Jurkat, Clone E6-1 (cell line): ENCODE results near the gene CUX1.

Source experiments
- DNase-seq: peaks from one replicate; pipeline ENCODE4 v3.0.0-alpha.2; 2011; ENCODE audit warnings: low read depth, low spot score
- H3K4me3 ChIP-seq: 2 replicates; pipeline ENCODE4 v1.5.1; 2011; ENCODE audit warnings: mild to moderate bottlenecking, low read length, control low read depth, moderate library complexity

The CUX1 gene

DNA sequence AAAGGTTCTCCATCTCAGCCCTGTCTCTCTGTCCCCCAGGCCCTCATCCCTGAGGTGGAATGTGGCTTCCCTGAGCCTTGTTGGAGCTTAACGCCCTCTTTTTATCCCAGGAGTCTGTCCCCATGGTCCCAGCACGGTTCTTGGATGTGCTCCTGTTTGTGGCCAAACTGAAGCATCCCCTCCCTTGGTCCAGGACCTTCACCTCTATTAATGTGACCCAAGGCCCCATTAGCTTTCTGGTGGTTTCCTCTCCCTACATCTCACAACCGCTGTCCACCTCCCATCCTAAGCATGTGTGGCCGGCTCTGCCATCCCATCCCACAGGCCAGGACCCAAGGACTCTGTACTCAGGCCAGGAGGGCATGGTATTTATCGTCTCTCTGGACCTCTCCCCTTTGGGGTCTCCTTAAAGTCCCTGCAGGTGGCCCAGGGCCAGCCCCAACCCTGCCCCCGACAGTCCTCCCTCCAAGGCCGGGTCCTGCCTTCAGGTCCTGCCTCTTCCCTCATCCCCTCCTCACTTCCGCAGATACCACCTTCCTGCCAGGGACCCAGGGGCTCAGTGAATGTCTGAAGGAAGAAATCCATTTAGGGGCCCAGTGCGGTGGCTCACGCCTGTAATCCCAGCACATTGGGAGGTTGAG lies 453.9 kb downstream of the CUX1 start:
- DNase-seq = no peak
- H3K4me3 ChIP-seq = no peak overlapping the region

DNA sequence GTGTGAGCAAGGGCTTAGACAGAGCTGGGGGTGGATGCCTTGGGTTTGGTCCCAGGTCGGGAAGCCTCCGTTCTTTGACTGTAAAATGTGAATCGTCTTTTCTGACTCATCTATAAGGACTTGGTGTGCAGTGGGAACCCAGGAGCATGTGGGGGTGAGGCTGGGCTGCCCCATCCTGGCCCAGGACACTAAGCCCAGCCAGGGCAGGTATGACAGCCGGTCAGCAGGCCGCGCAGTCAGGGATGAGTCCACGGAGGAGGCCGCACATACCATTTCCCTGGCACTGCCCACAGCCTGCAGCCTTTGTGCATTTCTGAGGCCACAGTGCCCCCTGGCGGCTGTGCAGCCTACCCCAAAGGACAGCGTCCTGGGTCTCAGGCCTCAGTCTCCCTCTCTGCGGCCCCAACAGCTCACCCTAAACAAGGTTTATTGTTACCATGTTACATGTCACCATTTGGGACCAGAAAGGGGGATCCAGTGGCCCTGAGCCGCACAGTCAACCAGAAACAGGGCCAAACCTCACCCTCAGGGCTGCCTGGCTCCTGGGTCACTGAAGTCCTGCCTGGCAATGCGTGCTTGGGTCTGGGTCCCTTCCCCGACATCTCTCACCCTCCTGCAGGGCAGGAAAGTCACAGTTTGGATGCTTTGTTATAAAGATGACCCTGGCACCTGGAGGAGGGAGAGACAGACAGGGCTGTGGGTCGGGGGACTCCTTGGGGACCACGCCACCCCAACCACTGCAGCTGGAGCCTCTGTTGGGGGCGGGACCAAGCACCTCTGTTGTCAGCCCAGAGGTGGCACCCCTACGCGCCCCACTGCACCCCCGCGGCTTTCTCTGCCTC lies 454.9 kb downstream of the CUX1 start:
- DNase-seq = peak; percentile 32
- H3K4me3 ChIP-seq = no peak overlapping the region

GRCh38 chr7:102272917-102273748 lies 455.7 kb downstream of the CUX1 start:
- DNase-seq = no peak
- H3K4me3 ChIP-seq = no peak overlapping the region

GRCh38 chr7:102273749-102274712 lies 456.6 kb downstream of the CUX1 start:
- no peak for DNase-seq
- no peak overlapping the region for H3K4me3 ChIP-seq

DNA sequence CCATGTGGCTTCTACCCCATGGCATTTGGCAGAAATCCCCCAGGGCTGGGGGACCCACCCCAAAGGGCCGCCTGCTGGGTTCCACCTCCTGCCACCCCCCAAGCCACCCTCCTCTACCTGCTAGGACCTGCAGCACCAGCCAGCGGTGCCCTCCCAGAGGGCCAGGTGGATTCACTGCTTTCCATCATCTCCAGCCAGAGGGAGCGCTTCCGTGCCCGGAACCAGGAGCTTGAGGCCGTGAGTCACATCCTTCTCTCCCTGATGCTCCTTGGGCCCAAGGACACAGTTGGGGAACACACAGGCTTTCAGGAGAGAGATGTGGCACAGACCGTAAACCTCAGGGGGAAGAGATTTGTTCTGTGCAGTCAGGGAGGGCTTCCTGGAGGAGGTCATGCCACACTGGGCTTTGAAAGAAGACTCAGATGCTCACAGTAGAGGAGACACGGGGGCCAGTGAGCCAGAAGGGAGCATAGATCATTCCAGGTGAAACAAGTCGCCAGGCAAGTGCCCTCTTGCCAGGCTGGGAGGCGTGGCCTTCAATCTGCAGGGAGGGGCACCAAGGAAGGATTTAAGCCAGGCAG lies 457.8 kb downstream of the CUX1 start:
- no peak for DNase-seq
- no peak overlapping the region for H3K4me3 ChIP-seq

DNA sequence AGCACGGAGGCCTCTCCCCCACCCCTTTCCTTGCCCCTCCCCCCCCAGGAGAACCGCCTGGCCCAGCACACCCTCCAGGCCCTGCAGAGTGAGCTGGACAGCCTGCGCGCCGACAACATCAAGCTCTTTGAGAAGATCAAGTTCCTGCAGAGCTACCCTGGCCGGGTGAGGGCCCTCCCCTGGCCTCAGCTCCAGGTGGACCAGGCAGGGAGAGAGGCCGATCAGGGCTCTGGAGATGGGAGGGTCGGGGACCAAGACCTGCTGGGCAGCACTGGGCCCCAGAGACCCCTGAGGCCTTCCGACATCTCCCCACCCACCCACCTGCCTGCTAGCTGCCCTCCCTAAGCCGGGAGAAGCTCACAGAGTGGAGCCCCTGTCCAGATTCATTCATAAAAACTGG lies 460.5 kb downstream of the CUX1 start:
- H3K4me3 ChIP-seq = no peak overlapping the region
- no peak for DNase-seq

- DNase-seq = peak; percentile 44
- H3K4me3 ChIP-seq = no peak overlapping the region
These were observed 462.3 kb downstream of the CUX1 start for GRCh38 chr7:102279537-102280400.

DNA sequence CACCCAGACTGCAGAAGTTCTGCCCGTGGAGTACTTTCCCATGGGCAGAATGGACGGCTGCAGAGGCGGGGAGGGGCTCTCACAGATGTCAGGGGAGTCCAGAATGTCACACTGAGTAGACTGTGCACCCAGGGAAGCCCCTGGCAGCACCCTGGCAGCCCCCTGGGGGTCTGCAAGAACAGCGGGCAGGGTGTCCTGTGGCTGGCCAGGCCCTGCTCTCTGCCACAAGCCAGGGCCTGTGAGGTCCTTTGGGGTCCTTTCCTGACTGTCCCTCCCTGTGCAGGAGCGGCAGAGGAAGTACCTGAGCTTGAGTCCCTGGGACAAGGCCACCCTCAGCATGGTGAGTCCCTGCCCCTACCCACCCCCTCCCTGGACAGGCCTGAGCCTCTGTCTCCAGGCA lies 463.1 kb downstream of the CUX1 start:
- no peak overlapping the region for H3K4me3 ChIP-seq

GRCh38 chr7:102281785-102282184 lies 464.4 kb downstream of the CUX1 start:
- DNase-seq = no peak
- H3K4me3 ChIP-seq = no peak overlapping the region

More for the DNA sequence above, 463.1 kb downstream of the CUX1 start:
- no peak for DNase-seq

DNA sequence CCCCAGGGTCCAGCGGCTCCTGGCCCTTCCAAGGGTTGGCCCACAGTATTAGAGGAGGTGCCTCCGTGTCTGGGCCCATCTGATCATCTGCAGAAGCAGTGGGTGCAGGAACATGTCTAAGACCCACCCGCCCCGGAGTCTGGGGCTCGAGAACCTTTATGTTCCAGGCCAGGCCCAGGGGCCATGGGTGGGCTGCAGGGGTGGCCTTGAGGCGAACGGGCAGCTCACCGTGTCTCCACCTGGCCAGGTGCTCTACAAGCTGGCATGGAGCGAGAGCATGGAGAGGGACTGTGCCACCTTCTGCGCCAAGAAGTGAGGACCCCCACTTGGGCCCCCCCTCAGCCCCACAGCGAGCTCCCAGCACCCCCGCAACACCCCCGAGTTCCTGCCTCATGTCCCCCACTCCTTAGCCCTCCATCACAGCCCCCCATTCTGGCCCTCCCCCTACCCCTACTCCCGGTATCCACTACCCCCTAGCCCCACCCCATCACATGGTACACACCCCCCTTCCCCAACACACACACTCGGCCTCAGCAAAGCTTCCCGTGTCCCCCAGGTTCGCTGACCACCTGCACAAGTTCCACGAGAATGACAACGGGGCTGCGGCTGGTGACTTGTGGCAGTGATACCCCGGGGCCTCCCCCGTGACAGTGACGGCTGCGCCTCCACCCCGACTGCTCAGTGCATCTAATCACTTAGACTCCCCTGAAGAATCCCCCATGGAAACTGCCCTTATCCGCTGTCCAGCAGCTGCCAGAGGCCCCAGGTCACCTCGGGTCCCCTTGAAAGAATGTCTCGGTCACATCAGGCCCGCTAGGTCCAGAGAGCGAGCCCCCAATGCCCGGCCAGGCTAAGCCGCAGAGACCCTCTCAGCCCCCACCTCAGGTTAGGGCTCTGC lies 465.3 kb downstream of the CUX1 start:
- no peak overlapping the region for H3K4me3 ChIP-seq
- no peak for DNase-seq

- no peak overlapping the region for H3K4me3 ChIP-seq
- DNase-seq = no peak
These were observed 466.2 kb downstream of the CUX1 start for GRCh38 chr7:102283477-102284189.

- no peak for DNase-seq
- no peak overlapping the region for H3K4me3 ChIP-seq
These were observed 467.0 kb downstream of the CUX1 start for GRCh38 chr7:102284399-102284798.

- no peak for DNase-seq
- H3K4me3 ChIP-seq = no peak overlapping the region
These were observed 467.6 kb downstream of the CUX1 start for GRCh38 chr7:102284891-102285539.

GRCh38 chr7:102285540-102286236 lies 468.3 kb downstream of the CUX1 start:
- no peak for DNase-seq
- H3K4me3 ChIP-seq = peak overlapping the region; percentile 51
